H4 (cell line): ENCODE data around the gene TRPC4AP. TPM values are rescaled to one million over a fixed set of nuclear protein-coding genes. Genes with fewer than 3 reads are reported as not detected.
"Not testable (repeated sequence)": the region's sequence is repeated elsewhere in the genome, so short reads cannot be mapped to it uniquely, and the experiment has no call there.

ENCODE experiments used
- DNase-seq: peaks from one replicate; pipeline ENCODE4 v3.0.0-alpha.2; 2015; ENCODE audit warnings: low spot score
- total RNA-seq: library from RNA; depleted of rRNA; stranded (reverse); fragments of >200 nt; shearing (Covaris generic); gene quantifications from 2 replicates; pipeline ENCODE4 v1.2.3, GENCODE V29; 2014

The TRPC4AP gene
- total RNA-seq, 1 experiment from 2014 or later: 38.0 TPM

DNA sequence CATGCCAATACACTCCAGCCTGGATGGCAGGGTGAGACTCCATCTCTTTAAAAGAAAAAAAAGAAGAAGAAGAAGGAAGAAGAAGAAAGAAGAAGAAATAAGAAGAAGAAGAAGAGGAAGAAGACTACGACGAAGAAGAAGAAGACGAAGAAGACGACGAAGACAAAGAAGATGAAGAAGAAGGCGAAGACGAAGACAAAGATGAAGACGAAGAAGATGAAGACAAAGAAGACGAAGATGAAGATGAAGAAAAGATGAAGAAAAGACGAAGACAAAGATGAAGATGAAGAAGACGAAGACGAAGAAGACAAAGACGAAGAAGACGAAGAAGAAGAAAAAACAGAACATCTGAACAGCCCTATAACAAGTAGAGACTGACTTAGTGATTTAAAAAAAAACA lies 33.0 kb downstream of the TRPC4AP start:
- no peak for DNase-seq

DNA sequence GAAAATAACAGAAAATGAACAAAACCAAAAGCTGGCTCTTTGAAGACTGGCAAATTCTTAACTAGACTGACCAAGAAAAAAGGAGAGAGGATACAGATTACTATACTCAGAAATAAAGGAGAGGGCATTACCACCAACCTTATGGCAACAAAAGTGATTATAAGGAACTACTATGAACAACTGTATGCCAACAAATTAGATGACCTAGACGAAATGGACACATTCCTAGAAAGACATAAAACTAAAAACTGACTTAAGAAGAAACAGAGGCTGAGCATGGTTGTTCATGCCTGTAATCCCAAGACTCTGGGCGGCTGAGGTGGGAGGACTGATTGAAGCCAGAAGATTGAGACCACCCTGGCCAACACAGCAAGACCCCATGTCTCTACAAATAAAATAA lies 33.5 kb downstream of the TRPC4AP start:
- DNase-seq: no peak

- no peak for DNase-seq
These were observed 36.9 kb downstream of the TRPC4AP start for GRCh38 chr20:35055445-35056276.

DNA sequence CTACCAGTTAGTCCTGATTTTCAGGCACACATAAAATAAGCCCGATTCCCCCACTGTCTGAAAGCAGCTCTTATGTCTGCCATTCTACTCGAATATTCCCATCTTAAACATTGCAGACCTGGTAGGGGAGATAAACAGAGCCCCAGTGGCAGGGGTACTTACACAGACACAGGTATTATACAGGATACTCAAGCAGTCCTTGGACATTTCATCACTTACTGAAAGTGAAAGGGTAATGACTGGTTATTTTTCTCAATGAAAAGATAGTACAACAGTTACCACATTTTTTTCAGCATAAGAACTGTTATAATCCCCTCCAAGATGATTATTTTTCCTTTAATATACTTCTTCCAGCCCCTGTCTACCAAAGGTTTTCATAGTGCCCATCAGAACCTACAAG lies 37.8 kb downstream of the TRPC4AP start:
- DNase-seq: no peak

- not testable (repeated sequence) for DNase-seq
These were observed 40.0 kb downstream of the TRPC4AP start for GRCh38 chr20:35052616-35053015.

GRCh38 chr20:35049776-35050352 lies 42.7 kb downstream of the TRPC4AP start:
- no peak for DNase-seq

GRCh38 chr20:35048739-35049138 lies 43.9 kb downstream of the TRPC4AP start:
- DNase-seq: no peak

DNA sequence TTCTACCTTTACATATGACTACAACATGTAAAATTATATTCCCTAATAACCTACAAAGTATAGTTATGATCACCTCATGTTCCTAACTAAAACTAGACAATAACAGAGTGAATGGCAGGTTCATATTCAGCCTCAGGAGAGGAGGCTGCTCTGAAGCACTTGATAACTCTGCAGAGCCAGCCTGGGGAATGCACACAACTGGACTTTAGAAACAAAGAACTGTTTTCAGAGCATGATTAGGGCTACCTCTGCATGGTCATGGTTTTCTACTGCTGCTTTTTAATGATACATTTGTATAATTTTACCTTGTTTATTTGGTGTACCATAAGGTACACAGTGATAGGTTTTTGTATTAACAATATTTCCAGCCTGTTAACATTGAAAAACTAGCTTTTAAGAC lies 50.3 kb downstream of the TRPC4AP start:
- DNase-seq: no peak

DNA sequence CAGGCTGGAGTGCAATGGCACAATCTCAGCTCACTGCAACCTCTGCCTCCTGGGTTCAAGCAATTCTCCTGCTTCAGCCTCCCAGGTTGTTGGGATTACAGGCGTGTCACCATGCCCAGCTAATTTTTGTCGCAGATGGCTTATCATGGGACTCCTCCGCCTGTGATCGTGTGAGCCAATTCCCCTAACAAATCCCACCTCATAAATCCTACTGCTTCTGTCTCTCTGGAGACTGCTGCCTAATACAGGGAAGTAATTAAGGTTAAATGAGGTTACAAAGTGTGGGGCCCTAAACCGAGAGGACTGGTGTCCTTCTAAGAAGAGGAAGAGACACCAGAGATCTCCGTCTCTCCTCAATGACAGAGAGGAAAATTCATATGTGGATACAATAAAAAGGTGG lies 52.0 kb downstream of the TRPC4AP start:
- DNase-seq: no peak

DNA sequence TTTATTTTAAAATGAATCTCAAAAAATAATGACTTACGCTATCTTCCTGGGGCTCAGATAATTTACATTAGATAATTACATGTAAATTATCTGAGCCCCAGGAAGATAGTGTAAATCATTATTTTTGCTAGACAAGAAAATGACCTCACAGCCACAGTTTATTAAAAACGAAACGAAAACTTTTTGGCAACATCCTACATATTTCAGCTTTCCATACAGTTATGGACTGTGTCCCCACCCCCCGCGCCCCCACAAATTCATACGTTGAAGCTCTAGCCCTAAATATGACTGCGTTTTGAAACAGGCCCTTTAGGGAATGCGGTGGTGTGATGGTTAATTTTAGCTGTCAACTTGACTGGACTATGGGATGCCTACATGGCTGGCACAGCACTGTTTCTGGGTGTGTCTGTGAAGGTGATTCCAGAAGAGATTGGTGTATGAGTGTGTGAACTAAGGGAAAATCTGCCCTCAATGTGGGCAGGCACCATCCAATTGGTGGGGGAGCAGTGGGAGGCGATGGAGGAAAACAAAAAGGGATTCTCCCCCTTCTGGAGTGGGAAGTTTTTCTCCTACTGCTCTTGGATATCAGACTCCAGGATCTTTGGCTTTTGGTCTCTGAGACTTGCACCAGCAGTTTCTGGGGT lies 52.6 kb downstream of the TRPC4AP start:
- no peak for DNase-seq

- no peak for DNase-seq
These were observed 53.5 kb downstream of the TRPC4AP start for GRCh38 chr20:35039146-35039545.

GRCh38 chr20:35034145-35034544 lies 58.5 kb downstream of the TRPC4AP start:
- no peak for DNase-seq

DNA sequence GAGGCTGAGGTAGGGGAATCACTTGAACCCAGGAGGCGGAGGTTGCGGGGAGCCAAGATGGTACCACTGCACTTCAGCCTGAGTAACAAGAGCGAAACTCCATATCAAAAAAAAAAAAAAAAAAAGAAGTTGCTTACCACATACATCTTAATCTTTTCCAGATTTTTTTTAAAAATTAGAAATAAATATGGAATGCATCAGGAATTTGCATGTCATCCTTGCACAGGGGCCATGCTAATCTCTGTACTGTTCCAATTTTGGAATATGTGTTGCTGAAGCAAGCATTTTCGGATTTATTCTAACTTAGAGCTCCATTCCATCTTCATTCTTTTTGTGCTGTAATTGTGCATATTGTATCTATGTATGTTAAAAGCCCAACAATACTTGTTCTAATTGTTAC lies 62.5 kb downstream of the TRPC4AP start:
- DNase-seq: no peak

- DNase-seq: no peak
These were observed 65.3 kb downstream of the TRPC4AP start for GRCh38 chr20:35027301-35027700.

- no peak for DNase-seq
These were observed 67.5 kb downstream of the TRPC4AP start for GRCh38 chr20:35025116-35025515.

GRCh38 chr20:35023624-35024023 lies 69.0 kb downstream of the TRPC4AP start:
- DNase-seq: no peak

GRCh38 chr20:35021831-35022230 lies 70.8 kb downstream of the TRPC4AP start:
- no peak for DNase-seq

GRCh38 chr20:35021063-35021462 lies 71.5 kb downstream of the TRPC4AP start:
- no peak for DNase-seq

GRCh38 chr20:35020108-35020928 lies 72.3 kb downstream of the TRPC4AP start:
- no peak for DNase-seq

GRCh38 chr20:35018590-35019371 lies 73.8 kb downstream of the TRPC4AP start:
- no peak for DNase-seq

DNA sequence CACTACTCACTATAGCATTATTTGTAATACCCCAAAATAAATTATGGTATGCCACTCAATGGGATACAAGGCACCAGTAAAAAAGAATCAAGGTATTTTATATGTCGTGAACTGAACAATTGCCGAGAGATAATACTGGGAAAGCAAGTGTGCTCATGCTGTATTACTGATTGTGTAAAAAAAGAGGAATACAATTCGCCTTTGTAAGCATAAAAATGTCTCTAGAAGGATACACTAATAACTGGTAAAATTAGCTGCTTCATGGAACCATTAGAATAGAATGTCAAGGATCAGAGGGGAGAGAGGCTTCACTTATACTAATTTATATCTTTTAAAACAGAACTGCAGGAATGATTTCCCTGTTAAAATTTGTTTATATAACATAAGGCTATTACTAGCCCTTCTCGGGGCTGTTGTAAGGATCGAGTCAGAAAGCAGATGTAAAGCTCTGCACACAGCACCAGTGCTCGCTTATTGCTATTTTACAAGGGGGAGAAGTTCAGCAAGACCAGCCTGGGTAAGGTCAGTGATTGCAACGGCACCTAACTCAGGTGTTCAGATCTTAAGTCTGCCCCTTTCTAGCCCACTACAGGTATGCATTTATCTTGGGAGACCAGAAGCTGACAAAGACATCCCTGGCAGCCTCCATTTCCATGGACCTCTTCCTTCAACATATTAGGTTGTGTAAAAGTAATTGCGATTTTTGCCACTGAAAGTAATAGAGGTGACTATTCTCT lies 75.3 kb downstream of the TRPC4AP start:
- DNase-seq: no peak
